IPS-18c (cell line): Measurements from ENCODE around the gene HSPG2.

Source experiments
- H3K4me3 ChIP-seq: 2 replicates; pipeline ENCODE4 v1.7.0; 2013; ENCODE audit warnings: low read depth, mild to moderate bottlenecking, low read length, moderate library complexity; ENCODE audit not compliant: insufficient read depth
- H3K9me3 ChIP-seq: one replicate; pipeline ENCODE4 v1.6.1; 2013; ENCODE audit warnings: mild to moderate bottlenecking, low read length, moderate library complexity; ENCODE audit not compliant: control insufficient read depth, insufficient read depth

HSPG2 gene

DNA sequence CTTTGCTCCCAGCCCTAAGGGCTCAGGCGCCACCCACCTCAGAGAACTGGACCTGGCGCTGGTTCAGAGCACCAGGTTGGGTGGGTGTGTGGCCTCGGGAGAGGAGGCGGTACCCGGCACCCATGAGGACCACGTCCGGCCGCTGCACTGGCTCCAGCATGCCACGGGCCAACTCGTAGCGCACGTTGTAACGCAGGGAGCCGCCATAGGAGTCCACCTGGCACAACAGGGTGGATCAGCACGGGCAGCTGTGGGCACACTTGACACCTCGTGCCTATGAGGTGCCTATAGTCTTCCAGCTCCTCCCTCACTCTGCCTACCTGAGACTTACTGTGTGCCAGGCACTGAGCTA lies 56.5 kb downstream of the HSPG2 start:
- Histone ChIP-seq H3K4me3 (no peak overlapping the region), H3K9me3 (no peaks in the 10 kb centered on the region)

DNA sequence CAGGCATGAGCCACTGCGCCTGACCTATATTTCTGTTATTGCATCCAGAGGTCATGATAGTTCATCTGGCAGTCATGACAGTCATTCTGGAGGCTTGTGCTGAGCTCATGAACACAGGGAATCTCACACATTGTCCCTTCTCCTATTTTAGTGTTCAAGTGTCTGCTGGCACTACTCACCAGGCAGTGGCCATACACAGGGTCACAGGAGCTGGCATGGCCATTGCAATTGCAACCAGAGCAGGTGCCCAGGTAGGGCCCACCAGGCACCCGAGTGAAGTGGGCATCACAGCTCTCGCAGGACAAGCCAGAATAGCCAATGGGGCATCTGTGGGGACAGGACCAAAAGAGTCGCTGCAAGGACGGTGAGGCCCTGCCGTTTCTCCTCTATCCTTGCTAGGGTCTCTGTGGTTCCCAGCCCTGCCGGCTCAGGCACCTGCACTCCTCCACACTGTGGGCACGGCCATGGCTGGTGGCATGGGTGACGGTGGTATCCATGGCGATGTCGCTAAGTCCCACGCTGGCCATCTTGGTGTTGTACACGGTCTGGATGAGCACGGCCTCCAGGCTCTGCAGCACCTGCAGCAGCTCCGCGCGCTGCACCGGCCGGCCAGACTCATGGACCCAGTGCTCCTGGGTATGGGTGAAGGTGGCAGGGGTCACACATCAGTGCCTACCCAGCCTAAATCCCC lies 57.0 kb downstream of the HSPG2 start:
- no peaks in the 10 kb centered on the region for H3K9me3 ChIP-seq
- no peak overlapping the region for H3K4me3 ChIP-seq

DNA sequence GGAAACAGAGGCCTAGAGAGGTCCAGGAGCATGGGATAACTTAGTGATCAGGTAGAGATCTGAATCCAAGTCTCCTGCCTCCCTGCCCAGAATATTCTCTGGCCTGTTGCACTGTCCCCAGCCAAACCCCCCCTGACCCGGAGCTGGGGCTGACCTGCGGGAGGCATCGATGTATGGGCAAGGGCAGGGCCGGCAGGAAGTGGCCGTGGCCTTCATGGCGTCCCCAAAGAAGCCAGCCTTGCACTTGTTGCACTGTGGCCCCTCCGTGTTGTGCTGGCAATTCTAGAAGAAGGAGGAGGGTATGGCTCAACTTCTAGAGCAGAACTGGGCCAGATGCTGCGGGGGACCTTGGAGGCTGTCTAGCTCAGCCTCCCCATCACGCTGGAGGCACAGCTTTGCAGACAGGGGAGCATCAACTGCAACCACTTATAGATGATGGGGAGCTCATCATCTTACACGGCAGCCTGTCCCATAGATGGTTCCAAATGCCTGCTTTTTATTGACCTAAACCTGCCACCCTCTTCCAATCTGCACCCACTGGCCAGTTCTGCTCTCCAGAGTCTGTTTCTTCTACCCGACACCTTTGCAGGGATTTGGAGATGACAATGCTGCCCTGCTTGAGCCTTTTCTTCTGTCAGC lies 58.2 kb downstream of the HSPG2 start:
- no peaks in the 10 kb centered on the region for H3K9me3 ChIP-seq
- H3K4me3 ChIP-seq = no peak overlapping the region

DNA sequence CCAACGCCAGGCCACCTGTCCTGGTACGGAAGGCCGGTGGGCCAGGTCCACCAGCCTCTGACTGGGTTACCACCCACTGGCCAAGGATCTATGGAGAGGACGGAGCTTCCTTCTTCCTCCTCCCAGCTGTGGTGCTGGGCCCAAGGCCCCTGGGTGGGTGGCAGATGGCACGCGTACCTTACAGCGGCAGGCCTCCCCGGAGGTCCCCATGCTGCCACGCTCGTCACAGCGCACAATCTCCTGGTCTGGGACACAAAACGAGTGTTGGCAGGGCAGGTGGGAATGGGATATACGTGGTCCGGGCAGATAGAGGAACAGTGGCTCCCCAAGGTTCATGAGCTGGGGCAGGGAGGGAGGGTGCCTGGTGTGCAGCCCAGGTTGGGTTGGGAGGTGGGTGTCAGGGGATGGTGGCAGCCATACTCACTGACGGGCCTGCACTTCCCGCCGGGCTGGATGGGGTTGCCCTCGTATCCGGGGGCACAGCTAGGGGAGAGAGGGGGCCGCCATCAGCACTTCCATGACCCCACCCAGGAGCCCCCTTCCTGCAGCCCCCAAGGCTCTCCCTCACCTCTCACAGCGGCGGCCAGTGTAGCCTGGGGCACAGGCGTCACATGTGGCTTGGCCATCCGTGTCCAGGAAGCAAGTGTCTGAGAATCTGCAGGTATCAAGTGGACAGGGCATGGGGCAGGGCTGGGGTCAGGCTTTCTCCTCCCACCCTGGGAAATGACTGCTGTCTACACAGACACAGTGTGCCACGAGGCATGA lies 58.9 kb downstream of the HSPG2 start:
- Histone ChIP-seq H3K9me3 (no peaks in the 10 kb centered on the region), H3K4me3 (no peak overlapping the region)

DNA sequence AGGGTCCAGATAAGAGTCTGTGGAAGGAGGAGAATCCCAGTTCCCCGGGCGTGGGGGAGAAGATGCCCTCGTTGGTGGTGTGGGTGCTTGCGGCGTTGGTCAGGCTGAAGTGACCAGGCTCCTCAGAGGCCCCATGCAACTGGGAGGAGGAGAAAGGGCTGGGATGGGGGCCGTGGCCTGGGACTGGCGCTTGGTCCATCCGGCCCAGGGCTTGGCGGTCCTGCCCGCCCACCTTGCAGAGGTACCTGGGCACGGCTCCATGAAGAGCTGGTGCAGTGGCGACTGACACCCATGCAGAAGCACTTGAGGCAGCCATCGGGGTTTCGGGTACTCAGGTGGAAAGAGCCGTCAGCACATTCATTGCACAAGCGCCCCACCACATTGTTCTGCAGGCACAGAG lies 60.8 kb downstream of the HSPG2 start:
- no peaks in the 10 kb centered on the region for H3K9me3 ChIP-seq
- no peak overlapping the region for H3K4me3 ChIP-seq

DNA sequence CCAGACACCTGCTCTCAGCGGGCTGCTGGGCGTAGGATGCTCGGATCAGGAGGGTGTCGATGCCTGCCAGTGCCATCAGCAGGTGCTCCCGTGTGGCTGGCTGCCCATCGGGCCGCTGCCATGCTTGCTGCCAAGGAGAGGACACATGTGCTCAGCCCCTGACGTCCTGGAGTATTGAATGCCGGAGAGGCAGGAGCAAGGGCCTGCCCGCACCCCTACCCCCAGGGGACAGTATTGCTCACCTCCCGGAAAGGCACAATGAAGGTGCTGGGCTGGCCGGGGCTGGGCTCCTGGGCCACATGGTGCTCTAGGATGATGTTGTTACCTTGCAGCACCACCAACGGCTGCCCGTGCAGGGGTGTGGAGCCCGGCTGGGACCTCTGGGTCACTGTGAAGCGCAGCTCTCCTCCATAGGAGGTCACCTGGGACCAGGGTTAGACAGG lies 61.5 kb downstream of the HSPG2 start:
- H3K9me3 ChIP-seq = no peaks in the 10 kb centered on the region
- no peak overlapping the region for H3K4me3 ChIP-seq

DNA sequence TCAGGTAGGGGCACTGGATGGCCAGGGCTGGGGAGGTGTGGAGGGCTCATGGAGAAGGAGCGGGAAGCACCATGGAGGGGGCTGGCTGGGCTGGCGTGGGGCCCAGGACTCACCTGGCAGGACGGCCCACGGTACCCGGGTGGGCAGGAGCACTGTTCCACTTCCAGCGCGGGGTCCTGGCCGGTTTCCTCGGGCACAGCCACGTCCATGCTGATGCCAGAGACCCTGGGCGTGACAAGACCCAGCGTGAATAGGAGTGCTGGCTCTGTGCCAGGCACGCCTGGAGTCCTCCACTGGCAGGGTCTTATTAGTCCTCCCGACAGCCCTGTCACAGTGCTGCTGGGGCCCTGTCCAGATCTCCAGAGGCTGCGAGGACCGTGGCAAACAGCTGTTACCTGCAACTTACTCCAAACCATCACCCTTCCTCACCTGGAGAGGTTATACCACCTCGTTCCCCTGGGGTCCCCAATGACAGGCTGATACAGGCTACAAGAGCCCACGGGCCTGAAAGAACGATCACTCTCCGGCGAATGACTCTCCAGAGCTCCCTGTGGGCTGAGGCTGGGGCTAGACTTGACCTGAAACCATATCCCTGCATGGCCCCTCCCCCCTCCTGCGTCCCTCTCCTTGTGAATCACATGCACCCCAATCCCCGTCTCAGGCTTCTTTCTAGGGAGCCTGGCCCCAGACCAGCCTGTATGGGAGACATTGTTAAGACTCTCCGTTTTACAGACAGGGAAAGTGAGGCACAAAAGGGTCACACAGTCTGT lies 62.1 kb downstream of the HSPG2 start:
- H3K9me3 ChIP-seq = no peaks in the 10 kb centered on the region
- H3K4me3 ChIP-seq = no peak overlapping the region

DNA sequence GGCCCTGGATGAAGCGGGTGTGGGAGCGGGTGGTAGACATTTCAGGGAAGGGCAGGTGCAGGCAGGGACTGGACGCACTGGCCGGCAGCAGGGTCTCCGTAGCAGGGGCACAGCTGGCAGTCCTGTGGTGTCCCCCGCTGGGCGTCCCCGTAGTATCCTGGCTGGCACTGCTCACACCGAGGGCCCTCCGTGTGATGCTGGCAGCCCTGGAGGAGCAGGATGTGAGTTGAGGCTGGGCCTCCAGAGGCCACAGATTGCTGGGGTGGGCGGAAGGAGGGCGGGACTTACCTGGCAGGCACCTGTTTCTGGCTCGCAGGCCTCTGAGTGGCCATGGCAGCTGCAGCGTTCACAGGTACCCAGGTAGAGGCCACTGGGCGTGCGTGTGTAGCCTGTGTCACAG lies 62.8 kb downstream of the HSPG2 start:
- H3K4me3 ChIP-seq = no peak overlapping the region
- H3K9me3 ChIP-seq = no peaks in the 10 kb centered on the region

DNA sequence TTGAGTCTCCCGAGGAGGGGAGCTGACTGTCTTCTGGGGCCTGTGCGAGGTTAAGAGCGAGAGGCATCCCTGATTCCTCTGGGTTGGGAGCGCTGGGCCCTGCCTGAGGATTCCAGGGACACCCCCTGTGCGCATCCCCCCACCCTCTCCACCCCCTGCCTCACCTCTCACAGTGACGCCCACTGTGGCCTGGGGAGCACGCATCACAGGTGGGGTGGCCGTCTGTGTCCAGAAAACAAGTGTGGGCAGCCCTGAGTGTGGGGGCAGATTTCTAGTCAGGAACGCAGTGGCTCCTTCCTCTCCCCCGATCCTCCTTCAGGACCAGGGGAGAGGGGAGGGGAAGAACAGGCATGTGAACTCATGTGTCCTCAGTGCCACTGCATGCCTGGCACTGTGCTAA lies 63.3 kb downstream of the HSPG2 start:
- Histone ChIP-seq H3K4me3 (peak overlapping the region; percentile 3; the same call in 1 of the 2 replicates), H3K9me3 (no peaks in the 10 kb centered on the region)

DNA sequence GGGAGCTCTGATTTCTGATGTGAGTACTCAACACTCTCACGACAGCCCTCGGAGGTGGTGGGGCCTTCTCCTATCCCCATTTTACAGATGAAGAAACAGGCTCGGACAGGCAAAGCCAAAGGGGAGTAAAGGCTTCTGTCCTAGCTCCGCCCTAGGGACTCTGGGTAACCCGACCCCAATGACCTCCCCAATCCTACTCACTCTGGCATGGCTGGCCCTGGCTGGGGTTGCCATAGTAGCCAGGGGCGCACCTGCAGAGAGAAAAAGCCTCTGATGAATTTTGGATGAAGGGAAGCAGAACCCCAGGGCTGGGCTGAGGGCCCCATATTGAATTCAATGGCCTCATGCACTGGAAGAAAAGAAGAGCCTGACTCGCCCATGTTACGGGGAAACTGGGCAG lies 63.9 kb downstream of the HSPG2 start:
- Histone ChIP-seq H3K4me3 (no peak overlapping the region), H3K9me3 (no peaks in the 10 kb centered on the region)

DNA sequence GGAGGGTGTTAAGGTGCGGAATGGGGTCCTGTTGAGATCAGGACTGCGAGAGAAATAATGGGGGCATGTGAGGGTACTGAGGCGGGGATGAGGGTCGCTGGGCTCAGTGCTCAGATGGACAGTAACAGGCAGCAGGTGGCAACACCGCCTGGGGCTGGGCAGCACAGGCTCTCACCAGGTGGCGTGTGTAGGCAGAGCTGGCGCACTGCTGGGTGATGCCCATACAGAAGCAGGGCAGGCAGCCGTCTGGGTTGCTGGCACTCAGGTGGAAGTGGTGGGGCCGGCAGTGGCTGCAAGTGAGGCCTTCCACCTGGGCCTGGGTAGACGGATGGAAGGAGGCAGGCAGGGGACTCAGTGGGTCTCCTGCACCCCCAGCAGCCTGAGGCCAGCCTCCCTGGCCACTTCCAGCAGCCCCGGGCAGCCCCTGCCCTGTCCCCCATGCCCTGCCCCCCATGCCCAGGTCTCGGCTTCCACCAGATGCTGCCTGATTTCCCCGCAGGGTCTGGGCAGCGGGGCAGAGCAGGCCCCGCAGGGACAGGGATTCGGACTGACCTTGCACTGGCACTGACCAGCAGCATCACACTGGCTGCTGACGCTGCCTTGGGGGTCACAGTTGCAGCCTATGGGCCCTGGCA lies 64.5 kb downstream of the HSPG2 start:
- H3K9me3 ChIP-seq = no peaks in the 10 kb centered on the region

DNA sequence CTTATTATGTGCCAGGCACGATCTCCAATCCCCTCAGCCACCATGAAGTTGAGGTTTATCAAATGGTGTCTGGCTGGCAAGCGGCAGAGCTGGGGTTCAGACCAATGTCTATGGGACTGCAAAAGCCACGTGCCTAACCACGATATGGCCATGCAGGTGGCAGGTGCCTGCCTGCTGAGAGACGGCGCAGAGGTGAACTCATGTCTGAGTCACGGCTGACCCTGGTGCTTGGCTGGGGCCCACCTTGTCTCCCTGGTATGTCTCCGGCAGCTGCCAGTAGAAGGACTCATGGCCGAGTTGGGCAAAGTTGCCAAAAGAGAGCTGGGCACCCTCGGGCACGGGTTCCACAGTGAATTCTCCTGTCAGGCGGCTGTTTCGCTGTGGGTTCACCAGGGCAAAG lies 65.2 kb downstream of the HSPG2 start:
- Histone ChIP-seq H3K9me3 (no peaks in the 10 kb centered on the region), H3K4me3 (no peak overlapping the region)

More for the DNA sequence above, 64.5 kb downstream of the HSPG2 start:
- H3K4me3 ChIP-seq = no peak overlapping the region

DNA sequence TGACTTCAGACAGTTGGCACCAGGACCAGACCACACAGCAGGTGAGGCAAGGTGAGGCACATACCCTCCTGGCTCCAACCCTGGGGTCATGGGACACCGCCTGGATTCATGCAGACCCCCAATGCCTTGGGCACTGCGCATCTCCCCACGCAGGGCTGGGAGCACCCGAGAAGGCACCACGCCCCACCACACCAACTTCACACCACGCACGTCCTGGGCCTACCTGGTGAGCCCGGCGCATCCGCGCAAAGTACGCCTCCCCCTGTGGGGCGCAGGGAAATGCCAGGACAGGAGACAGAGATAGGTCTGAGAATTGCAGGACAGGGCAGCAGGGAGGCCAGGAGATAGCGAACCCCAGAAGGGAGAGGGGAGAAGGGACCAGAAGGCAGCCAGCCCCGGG lies 66.5 kb downstream of the HSPG2 start:
- H3K9me3 ChIP-seq = no peaks in the 10 kb centered on the region
- no peak overlapping the region for H3K4me3 ChIP-seq

DNA sequence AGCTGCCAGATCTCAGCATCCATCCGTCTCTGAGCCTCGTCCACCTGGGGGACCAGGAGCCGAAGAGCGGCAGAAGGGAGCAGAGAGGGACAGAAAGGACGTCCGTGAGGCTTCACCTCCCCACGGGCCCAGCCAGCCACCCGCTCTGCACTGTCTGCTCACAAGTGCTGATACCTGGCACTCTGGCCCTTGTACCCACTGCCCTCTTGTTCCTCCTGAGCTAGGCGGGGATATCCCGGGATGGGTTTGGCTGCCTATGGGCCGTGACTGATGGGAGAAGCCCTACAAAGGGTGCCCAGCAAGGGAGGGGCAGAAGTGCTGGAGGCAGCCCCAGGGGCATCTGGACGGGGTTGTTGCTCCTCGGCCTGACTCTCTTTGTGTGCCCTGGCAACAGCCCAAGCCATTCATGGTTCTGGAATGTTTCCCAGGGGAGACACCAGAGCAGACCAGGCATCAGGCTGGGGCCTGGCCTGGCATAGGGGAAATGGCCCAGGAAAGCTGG lies 67.4 kb downstream of the HSPG2 start:
- H3K4me3 ChIP-seq = no peak overlapping the region
- no peaks in the 10 kb centered on the region for H3K9me3 ChIP-seq

DNA sequence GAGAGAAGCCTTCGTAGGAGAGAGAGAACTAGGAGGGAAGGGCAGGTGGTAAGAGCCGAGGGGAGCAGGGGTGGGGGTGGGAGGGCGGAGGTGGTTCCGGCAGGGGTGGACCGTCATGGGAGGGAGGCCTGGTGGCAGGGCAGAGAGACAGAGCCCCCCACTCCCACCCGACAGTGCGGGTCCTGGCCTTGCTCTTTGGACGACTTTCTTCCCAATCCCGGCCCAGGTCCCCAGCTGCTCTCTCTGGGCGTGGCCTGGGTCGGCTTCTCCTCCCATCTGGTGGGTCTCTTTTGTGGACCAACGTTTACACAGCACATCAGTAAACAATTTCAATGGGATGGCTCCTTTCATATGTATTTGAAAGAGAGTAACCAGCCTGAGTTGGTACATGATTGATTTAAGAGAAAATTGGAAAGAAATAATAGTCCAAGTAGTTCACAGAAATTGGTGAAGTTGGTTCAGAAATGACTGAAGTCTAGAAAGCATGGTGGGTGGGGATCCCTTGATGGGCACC lies 68.1 kb downstream of the HSPG2 start:
- no peak overlapping the region for H3K4me3 ChIP-seq
- H3K9me3 ChIP-seq = no peaks in the 10 kb centered on the region

DNA sequence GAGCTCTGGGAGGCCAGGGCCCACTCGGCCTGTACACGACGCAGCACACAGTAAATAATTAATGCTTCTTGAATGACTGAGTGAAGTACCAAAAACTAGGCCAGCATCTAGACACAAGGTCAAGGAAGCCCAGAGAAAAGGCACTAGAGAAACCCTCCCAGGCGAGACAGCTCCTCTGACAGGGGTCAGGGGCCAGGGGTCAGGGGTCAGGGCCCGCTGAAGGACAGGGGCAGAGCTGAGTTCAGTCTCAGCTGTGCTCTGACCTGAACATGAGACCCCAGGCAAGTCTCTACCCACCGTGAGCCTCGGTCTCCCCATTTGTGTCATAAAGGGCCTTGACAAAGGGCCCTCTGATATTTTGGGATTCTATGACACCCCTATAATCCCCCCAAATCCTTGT lies 68.6 kb downstream of the HSPG2 start:
- Histone ChIP-seq H3K9me3 (no peaks in the 10 kb centered on the region), H3K4me3 (no peak overlapping the region)

DNA sequence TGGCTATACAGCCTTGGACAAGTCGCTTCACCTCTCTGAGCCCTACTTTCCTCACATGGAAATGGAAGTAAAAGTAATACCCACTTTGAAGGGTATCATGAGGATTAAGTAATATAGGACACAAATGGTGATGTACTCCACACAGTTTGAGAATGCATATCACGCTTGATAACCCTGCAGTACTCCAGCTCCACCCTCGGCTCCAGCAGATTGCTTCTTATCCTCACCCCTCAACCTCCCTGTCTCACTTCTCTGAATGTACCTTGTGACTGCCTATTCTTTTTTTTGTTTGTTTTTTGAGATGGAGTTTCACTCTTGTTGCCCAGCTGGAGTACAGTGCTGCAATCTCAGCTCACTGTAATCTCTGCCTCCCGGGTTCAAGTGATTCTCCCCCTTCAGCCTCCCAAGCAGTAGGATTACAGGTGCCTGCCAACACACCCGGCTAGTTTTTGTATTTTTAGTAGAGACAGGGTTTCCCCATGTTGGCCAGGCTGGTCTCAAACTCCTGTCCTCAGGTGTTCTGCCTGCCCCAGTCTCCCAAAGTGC lies 69.6 kb downstream of the HSPG2 start:
- no peaks in the 10 kb centered on the region for H3K9me3 ChIP-seq
- no peak overlapping the region for H3K4me3 ChIP-seq
